Right lobe of liver (tissue), 4 donors: ENCODE data around the gene UBE2E1.

Source experiments
- POLR2A ChIP-seq: fragments of 450-650 bp; IDR thresholded peaks from one replicate; pipeline ENCODE4 v1.6.1; 2017; ENCODE audit warnings: antibody characterized with exemption, mild to moderate bottlenecking
- TF ChIP-seq, protein P1 (sequence below), 4 donors: fragments of 200-600 bp in 3 of 4; fragments of 450-650 bp in 1 of 4; IDR thresholded peaks; one replicate each; pipeline versions ENCODE4 v1.5.1 to v1.8.0; 2016 to 2022; ENCODE audit warnings: antibody characterized with exemption in 4 of 4, mild to moderate bottlenecking in 2 of 4
- donor health status: DM: no; HTN: no; CAD: no.
- donor health status: DM: no; HTN: no; CAD: no.
- donor health status: DM: no; HTN: yes; CAD: no.

- TF ChIP-seq, protein P1, sequence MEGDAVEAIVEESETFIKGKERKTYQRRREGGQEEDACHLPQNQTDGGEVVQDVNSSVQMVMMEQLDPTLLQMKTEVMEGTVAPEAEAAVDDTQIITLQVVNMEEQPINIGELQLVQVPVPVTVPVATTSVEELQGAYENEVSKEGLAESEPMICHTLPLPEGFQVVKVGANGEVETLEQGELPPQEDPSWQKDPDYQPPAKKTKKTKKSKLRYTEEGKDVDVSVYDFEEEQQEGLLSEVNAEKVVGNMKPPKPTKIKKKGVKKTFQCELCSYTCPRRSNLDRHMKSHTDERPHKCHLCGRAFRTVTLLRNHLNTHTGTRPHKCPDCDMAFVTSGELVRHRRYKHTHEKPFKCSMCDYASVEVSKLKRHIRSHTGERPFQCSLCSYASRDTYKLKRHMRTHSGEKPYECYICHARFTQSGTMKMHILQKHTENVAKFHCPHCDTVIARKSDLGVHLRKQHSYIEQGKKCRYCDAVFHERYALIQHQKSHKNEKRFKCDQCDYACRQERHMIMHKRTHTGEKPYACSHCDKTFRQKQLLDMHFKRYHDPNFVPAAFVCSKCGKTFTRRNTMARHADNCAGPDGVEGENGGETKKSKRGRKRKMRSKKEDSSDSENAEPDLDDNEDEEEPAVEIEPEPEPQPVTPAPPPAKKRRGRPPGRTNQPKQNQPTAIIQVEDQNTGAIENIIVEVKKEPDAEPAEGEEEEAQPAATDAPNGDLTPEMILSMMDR (IDR thresholded peaks at IDR 0.05): no peak
- TF ChIP-seq POLR2A: no peak
These were observed 31.5 kb downstream of the UBE2E1 start for GRCh38 chr3:23837286-23837685.
